Ovary (tissue), 3 donors: ENCODE measurements around the gene DGCR6L.

ENCODE experiments used
- CTCF ChIP-seq, 3 donors: fragments of 450-650 bp in 2 of 3; fragments of 200-600 bp in 1 of 3; IDR thresholded peaks; one replicate each; pipeline versions ENCODE4 v1.5.1 to v1.8.0; 2016 to 2022; ENCODE audit warnings: antibody characterized with exemption in 3 of 3, mild to moderate bottlenecking in 1 of 3
- EP300 ChIP-seq: sonication (generic); formaldehyde crosslinking; IDR thresholded peaks from one replicate; pipeline ENCODE4 v1.6.1; 2017; ENCODE audit warnings: antibody characterized with exemption
- POLR2A ChIP-seq: fragments of 450-650 bp; IDR thresholded peaks from one replicate; pipeline ENCODE4 v1.6.1; 2017; ENCODE audit warnings: antibody characterized with exemption, mild to moderate bottlenecking, moderate library complexity
- donor health status: DM: no; HTN: no; CAD: no.

- no peak for TF ChIP-seq CTCF (IDR thresholded peaks at IDR 0.05)
- TF ChIP-seq EP300 = no peak
- no peak for TF ChIP-seq POLR2A
These were observed 21.6 kb downstream of the DGCR6L start for GRCh38 chr22:20298110-20298802.
